Suppressor macrophage (primary cell): Measurements from ENCODE around the gene MCM3AP.

Source experiments
- DNase-seq, 4 experiments: peaks; one replicate each; pipeline ENCODE4 v3.0.0-alpha.2; 2020 to 2022

The MCM3AP gene

DNA sequence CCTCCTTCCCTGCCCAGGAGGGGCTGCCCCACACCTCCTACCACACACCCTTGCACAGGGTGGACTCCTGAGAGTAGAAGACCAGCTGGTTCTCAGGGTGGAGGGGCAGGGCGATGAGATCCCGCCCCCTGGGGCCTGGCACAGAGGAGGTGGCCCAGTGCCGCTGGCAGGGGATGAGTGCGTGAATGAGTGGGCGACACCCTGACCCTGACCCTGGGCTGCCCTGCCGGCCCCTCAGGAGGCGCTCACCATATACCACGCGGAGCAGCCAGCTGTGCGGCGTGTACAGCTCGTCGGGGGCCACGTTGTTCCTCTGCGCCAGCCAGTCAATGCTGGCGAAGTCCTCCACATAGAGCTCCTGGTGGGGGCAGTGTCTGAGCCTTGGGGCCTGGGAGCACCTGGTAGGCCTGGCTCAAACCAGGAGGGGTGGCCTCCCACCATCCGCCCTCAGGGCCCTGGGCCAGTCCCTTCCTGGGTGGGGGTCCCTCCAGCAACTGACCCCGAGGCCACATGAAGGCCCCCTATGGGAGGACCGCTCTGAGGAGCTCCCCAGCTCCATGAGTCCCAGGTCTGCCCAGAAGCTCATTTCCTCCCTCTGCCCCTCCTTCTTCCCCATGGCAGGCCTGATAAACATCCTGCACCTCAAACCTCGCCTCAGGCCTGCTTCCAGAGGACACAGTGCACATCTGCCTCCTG lies 69.8 kb downstream of the MCM3AP start:
- no peak for DNase-seq

GRCh38 chr21:46214478-46215340 lies 70.7 kb downstream of the MCM3AP start:
- DNase-seq, result no peak

DNA sequence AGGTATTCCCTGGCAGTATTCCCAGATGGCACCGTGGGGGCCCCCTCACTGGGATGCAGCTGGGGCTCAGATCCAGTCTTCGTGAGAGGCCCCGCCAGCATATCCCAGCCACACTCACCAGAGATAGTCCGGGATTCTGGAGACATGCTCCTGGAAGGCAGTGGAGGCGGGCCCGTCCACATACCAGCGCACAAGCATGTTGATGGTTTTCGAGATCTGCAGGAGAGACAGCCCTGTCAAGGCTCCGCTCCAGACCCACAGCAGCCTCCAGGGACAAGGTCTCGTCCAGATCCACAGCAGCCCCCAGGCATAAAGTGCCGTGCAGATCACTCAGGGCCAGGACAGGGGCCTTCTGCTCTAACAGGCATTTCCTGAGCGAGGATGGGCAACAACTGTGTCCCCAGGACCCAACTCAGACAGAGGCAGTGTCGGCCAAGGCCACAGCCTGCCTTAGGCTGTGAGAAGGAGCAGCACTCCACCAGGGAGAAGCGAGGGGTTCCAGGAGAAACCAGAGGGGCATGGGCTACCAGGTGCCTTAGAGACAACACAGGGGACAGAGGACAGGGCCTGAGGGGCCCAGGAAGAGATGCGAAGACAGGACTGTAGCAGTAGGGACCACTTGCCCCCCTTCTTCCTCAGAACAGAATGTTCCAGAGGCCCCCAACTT lies 71.7 kb downstream of the MCM3AP start:
- DNase-seq, result no peak

- no peak for DNase-seq
These were observed 72.5 kb downstream of the MCM3AP start for GRCh38 chr21:46212721-46213484.

GRCh38 chr21:46211786-46212720 lies 73.4 kb downstream of the MCM3AP start:
- DNase-seq, result no peak

DNA sequence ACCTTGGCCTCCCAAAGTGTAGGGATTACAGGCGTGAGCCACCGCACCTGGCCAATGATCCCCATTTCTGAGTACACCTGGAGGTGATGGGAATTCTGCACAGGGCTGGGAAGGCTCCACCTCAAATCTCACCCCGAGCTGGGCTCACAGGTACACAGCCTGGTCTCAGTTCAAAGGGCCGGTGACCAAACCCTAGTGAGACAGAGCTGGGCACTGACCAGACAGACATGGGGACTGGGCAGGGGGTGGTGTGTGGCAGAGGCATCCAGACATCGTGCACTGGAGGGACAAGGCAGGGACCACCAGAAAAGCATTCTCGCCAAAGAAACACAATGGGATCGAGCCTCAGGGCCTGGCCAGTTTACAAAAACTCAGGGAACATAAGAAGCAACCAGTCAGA lies 74.0 kb downstream of the MCM3AP start:
- DNase-seq, result no peak

DNA sequence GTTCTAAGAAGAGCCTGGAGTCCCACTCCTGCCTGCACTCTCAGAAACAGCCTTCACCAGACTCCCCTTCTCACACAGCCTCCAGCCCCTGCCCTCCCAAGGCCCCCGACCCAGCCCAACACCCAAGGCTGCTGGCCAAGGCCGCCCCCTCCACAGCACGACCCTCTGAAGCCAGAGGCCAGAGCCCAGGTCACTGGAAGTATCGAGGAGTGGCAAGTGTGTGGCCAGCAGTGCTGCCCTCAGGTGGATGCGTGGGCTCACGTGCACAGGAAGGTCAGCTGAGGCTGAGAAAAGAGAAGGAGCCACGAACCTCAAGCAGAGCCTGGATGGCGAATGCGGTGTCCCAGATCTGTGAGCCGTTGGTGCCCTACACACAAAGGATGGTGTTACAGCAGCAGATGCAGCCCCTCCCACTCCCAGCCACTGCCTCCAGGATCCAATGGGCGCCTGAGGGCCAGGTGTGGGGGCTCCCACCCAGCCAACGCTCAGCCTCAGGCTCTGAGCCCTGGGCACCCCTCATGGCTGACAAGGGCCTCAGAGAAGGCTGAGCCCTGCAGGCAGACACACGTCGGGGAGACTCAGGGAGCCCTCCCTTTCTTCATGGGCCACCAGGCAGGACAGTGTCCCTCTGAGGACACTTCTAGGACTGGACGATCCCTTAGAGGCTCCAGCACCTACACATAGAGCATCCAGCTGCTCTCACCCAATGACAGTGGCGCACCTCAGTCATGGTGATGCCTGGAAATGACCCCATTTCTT lies 74.9 kb downstream of the MCM3AP start:
- DNase-seq, result no peak

- no peak for DNase-seq
These were observed 76.4 kb downstream of the MCM3AP start for GRCh38 chr21:46208761-46209721.

- DNase-seq, result no peak
These were observed 77.4 kb downstream of the MCM3AP start for GRCh38 chr21:46207920-46208591.

- no peak for DNase-seq
These were observed 78.1 kb downstream of the MCM3AP start for GRCh38 chr21:46207006-46207919.

DNA sequence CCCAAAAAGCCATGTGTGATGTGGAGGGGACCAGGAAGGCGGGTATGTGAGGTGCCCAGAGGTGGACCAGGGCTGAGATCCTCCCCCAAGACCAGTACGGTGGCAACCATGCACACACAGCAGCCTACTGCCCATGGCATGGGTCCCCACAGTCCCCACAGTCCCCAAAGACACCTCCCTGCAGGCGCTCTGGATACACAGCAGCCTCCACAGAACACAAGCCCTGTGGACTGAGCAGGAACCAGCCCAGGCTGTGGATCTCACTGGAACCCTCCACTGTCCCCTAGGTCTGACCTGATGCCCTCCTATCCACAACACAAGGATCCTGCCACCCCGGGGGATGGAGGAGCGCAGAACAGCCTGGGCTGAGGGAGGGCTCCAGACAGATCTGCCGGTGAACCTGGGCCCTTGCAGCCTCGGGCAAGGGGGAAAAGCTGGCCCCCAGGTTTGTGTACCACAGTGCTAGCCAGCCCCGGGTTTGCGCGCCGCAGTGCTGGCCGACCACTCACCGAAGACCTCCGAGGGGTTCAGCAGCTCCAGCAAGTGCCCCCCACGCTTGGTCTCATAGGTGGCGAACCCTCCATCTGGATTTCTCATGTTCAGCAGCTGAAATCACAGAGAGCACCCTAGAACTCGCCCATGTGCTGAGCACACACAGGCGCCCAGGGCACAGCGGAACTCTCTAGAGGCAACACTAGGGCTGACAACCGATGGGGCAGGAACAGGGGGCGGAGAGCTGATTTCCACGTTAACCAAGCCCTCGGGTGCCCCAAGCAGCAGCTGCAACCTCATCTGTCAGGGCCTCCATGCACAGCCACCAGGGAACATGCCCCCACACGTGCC lies 79.0 kb downstream of the MCM3AP start:
- no peak for DNase-seq

DNA sequence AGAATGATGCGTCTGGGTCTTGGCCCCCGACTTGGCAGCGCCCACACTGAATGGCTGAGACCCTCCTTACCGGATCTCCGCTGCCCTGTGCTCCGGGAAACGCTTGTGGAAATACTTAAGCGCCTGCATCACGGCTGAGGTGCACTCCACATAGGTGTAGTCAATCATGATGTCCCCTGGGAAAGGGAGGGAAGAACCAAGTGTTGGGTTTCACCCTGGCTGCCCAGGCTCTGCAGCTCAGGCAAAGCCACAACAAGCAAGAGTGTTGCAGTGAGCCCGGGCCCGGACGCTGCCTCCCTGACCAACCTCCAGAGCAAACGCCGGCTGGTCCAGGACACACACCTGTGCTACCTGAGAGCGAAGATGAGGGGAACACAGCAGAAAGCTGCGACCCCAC lies 79.6 kb downstream of the MCM3AP start:
- DNase-seq, result no peak

GRCh38 chr21:46205166-46205565 lies 80.2 kb downstream of the MCM3AP start:
- DNase-seq, result no peak

DNA sequence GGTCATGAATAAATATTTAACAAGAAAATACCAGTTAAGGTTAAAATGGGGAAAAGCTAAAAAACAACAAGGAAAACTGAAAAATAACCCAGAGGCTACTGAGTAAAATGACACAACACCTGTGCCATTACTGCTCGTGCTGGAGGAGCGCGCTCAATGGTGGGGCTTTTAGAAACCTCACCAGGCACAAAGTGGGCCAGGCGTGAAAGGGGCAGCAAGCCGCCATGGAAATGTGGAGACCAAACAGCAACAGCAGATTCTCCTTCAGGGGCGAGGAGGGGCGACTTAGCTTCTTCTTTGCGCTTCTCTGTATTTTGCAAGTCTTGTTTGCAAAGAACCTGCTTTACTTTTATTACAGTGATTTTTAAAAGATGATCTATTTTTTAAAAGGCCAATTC lies 82.2 kb downstream of the MCM3AP start:
- no peak for DNase-seq

DNA sequence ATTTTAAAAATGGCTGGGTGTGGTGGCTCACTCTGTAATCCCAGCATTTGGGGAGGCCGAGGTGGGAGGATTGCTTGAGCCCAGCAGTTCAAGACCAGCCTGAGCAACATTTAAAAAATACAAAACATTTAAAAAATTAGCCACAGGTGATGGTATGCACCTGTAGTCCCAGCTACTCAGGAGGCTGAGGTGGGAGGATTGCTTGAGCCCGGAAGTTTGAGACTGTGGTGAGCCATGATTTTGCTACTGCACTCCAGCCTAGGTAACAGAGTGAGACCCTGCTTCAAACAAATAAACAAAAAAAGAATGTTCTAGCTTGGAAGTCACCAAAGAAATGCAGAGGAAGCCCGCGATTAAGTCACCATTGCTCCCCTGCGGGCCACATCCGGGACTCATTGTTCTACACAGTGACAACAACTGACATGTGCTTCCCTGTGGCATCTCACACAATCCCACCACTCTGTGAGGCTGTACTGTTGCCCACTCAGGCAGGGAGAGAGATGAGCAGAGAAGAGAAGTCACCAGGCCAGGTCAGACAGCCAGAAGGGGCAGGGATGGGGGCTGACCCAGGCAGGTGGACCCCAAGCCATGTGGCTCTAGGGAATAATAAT lies 82.7 kb downstream of the MCM3AP start:
- no peak for DNase-seq
